LNCaP clone FGC (cell line): ENCODE results near the gene HSD17B4.
"Not testable (repeated sequence)": the region's sequence is repeated elsewhere in the genome, so short reads cannot be mapped to it uniquely, and the experiment has no call there.

ENCODE experiments used
- DNase-seq: peaks from one replicate; pipeline ENCODE4 v3.0.0-alpha.2; 2011; ENCODE audit warnings: low read depth
- H3K4me3 ChIP-seq: 2 replicates; pipeline ENCODE4 v1.5.1; 2011; ENCODE audit warnings: mild to moderate bottlenecking, low read depth, low read length, control low read depth
- TF ChIP-seq, protein P1 (sequence below): IDR thresholded peaks from 2 replicates; pipeline ENCODE4 v1.5.1; 2012; ENCODE audit warnings: mild to moderate bottlenecking; ENCODE audit not compliant: control insufficient read depth, insufficient read depth; ENCODE audit errors: extremely low read depth

The HSD17B4 gene

DNA sequence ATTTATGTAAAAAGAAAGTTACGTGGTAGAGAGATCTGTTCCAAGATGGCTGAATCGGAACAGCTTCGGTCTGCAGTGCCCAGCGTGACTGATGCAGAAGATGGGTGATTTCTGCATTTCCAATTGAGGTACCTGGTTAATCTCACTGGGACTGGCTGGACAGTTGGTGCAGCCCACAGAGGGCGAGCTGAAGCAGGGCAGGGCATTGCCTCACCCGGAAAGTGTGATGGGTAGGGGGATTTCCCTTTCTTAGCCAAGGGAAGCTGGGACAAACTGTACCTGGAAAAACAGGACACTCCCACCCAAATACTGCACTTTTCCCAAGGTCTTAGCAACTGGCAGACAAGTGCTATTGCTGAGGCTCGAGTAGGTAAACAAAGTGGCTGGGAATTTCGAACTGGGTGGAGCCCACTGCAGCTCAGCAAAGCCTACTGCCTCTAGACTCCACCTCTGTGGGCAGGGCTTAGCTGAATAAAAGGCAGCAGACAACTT lies 13.1 kb upstream of the HSD17B4 start:
- no peak overlapping the region for H3K4me3 ChIP-seq
- TF ChIP-seq, protein P1, sequence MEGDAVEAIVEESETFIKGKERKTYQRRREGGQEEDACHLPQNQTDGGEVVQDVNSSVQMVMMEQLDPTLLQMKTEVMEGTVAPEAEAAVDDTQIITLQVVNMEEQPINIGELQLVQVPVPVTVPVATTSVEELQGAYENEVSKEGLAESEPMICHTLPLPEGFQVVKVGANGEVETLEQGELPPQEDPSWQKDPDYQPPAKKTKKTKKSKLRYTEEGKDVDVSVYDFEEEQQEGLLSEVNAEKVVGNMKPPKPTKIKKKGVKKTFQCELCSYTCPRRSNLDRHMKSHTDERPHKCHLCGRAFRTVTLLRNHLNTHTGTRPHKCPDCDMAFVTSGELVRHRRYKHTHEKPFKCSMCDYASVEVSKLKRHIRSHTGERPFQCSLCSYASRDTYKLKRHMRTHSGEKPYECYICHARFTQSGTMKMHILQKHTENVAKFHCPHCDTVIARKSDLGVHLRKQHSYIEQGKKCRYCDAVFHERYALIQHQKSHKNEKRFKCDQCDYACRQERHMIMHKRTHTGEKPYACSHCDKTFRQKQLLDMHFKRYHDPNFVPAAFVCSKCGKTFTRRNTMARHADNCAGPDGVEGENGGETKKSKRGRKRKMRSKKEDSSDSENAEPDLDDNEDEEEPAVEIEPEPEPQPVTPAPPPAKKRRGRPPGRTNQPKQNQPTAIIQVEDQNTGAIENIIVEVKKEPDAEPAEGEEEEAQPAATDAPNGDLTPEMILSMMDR, result no peak
- no peak for DNase-seq

DNA sequence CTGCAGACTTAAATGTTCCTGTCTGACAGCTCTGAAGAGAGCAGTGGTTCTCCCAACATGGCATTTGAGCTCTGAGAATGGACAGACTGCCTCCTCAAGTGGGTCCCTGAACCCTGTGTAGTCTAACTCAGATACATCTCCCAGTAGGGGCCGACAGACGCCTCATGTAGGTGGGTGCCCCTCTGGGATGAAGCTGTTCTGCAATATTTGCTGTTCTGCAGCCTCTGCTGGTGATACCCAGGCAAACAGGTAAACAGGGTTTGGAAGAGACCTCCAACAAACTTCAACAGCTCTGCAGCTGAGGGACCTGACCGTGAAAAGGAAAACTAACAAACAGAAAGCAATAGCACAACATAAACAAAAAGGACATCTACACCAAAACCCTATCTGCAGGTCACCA lies 12.7 kb upstream of the HSD17B4 start:
- not testable (repeated sequence) for H3K4me3 ChIP-seq, DNase-seq

DNA sequence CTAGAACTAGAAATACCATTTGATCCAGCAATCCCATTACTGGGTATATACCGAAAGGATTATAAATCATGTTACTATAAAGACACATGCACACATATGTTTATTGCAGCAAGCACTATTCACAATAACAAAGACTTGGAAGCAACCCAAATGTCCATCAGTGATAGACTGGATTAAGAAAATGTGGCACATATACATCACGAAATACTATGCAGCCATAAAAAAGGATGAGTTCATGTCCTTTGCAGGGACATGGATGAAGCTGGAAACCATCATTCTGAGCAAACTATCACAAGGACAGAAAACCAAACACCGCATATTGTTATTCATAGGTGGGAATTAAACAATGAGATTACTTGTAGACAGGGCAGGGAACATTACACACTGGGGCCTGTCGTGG lies 7.7 kb upstream of the HSD17B4 start:
- not testable (repeated sequence) for DNase-seq, H3K4me3 ChIP-seq

DNA sequence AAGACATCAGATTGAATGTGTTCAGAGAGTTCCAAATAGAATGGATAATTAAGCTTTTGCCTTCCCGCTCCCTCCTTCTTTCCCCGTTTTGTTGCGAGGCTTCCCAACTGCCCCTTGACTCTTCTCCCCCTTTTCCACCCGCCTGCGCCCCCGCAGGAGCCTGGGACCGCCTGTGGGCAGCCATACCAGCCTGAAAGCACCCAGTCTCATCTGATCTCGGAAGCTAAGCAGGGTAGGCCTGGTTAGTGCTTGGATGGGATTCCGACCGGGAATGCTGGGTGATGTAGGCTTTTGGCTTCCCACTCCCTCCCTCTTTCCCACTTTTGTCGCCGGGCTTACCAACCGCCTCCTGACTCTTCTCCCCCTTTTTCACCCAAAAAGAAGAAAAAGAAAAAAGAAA lies 6.8 kb upstream of the HSD17B4 start:
- DNase-seq, result no peak
- H3K4me3 ChIP-seq, result no peak overlapping the region
- TF ChIP-seq, protein P1, result no peak

DNA sequence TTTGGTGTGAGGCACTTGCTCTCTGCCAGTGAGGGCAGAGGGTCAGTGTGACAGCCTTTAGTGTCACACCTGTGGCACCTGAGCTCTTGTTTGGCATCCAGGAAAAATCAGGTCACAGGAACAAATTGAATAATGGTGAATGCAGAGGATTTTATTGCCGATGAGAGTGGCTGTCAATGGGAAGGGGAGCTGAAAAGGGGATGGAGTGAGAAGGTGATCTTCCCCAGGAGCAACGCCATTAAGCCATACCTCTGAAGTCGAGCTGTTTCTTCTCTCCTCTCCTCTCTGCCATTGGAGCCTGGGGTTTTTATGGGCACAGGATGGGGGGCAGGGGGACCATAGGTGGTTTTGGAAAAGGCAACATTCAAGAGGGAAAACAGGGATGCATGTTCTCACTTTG lies 2.4 kb upstream of the HSD17B4 start:
- no peak overlapping the region for H3K4me3 ChIP-seq
- TF ChIP-seq, protein P1, result no peak
- no peak for DNase-seq

DNA sequence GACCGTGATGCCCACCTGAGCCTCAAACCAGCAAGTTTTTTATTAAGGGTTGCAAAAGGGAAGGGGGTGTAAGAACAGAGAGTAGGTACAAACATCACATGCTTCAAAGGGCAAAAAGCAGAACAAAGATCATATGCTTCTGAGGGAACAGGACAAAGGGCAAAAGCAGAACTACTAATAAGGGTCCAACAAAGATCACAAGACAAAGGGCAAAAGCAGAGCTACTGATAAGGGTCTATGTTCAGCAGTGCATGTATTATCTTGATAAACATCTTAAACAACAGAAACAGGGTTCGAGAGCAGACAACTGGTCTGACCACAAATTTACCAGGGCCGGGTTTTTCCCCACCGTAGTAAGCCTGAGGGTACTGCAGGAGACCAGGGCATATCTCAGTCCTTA lies 1.7 kb upstream of the HSD17B4 start:
- DNase-seq, H3K4me3 ChIP-seq: not testable (repeated sequence)

DNA sequence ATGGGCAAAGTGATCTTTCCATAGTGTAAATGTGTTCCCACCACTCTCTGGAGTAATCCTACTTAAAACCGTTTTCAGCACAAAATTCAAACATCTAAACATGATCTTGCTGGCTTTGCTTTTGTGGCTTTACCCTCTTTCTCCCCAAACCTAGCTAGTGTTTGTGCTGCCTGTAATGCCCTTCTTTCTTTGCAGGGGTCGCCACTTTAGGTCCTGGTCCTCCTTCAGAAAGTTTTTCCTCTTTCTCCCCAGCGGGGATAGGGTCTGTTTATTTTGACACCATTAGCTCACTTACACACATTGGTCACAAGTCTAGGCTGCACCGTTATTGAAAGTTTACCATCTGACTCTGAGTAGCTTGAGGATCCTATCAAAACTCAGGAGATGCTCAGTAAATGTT lies 736 bp upstream of the HSD17B4 start:
- DNase-seq, result no peak
- no peak overlapping the region for H3K4me3 ChIP-seq
- TF ChIP-seq, protein P1, result no peak

DNA sequence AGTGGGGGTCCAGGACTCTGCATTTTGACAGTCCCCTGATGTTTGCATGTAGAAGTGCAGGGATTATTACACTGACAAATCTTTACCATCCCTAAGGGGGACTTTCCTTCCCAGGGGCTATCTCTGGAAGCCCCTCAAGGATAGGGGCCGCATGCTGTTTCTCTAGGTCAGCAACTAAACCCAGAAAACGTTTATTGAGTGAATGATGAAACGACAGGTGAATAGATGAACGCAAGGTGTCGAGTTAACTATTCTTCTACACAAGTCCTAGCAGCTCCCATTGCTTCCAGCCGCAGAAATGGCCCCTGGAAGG lies 281 bp upstream of the HSD17B4 start:
- no peak for DNase-seq
- peak overlapping the region; percentile 89 for H3K4me3 ChIP-seq
- TF ChIP-seq, protein P1, result no peak

DNA sequence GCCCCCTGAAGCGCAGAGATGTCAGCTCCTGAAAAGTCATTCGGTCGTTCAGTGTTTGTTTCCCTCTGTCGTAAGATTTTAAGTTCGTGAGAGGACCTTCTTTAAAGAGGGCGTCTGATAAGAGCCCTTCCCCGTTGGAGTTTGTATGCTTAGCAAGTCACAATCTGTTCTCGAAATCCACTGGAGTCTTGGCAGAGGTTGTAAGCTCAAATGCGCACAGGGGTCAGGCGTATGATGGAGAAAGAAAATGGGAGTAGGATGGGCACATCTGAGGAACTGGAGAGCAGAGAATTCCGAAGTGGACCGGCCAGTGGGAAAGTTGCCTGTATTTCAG lies 710 bp downstream of the HSD17B4 start:
- TF ChIP-seq, protein P1, result no peak
- peak; percentile 52 for DNase-seq
- H3K4me3 ChIP-seq, result peak overlapping the region; percentile 89
